Measurements from ENCODE around the gene MN1. TPM values are rescaled to one million over a fixed set of nuclear protein-coding genes. Genes with fewer than 3 reads are reported as not detected.

The MN1 gene
- total and polyA plus RNA-seq, 2 of the 4 experiments (the other 2 are of a cell fraction) = 0.36 to 1.3 TPM

DNA sequence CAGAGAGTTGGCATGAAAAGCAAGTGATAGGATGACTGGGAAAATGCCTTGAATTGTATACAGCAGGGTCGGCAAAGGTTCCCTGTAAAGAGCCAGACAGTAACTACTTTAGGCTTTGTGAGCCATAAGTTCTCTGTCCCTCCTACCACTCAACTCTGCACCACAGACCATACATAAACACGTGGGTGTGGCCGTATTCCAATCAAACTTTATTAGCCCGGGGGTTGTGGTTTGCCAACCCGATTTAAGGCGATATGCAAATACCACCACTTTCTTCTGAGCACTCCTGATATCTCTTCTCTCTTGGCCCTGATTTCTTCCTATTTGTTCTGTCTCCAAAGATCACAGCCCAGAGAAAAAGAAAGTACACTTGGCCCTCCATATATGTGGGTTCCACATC, 87.5 kb downstream of the MN1 start:
- intact Hi-C loops (cut with micrococcal nuclease) (no loop called here), dilution Hi-C loops (cut with HindIII; ENCODE audit: low sequenced_read_pairs, unreplicated experiment) (no loop called here), in situ Hi-C loops (cut with MboI; ENCODE audit: low sequenced_read_pairs) (no loop called here)
- no peak overlapping the region for H2BK120ac ChIP-seq (ENCODE audit: low read depth, low read length)
- H3K56ac ChIP-seq (ENCODE audit: extremely low read depth, insufficient read depth, low read length) = no peak overlapping the region
- no peak overlapping the region for H2BK20ac ChIP-seq (ENCODE audit: low read depth, low read length)
- no peak overlapping the region for H3K18ac ChIP-seq (ENCODE audit: low read depth, low read length)
- H2AFZ ChIP-seq (replicated peaks; ENCODE audit: low read length, poor library complexity) = no peak overlapping the region
- peaks cover 14% of the 10 kb centered on the region for H3K9me1 ChIP-seq (ENCODE audit: insufficient read depth, low read length)
- no peak overlapping the region for H3K27ac ChIP-seq (ENCODE audit: insufficient read depth, low read length)
- H3K4me1 ChIP-seq (ENCODE audit: control insufficient read depth, insufficient read depth, low read length) = peaks cover 7% of the 10 kb centered on the region
- no peak for ATAC-seq (ENCODE audit: low read depth)
- no peak for DNase-seq
- H2BK15ac ChIP-seq (ENCODE audit: low read depth, low read length) = no peak overlapping the region
- H3K14ac ChIP-seq (replicated peaks; ENCODE audit: low read depth, low read length) = no peak overlapping the region
- peaks cover 2% of the 10 kb centered on the region; the same call in 1 of the 2 replicates for H3K9me3 ChIP-seq (ENCODE audit: control insufficient read depth, insufficient read depth, low read length)
- no peak overlapping the region for H3K4me3 ChIP-seq (ENCODE audit: insufficient read depth, low read depth, low read length)
- H4K20me1 ChIP-seq (ENCODE audit: insufficient read depth, low read length) = no peaks in the 10 kb centered on the region
- no peak overlapping the region for H3K4ac ChIP-seq (ENCODE audit: low read depth, low read length)
- peaks cover 9% of the 10 kb centered on the region for H3K27me3 ChIP-seq (ENCODE audit: control insufficient read depth, insufficient read depth, low read length)
- H2AK9ac ChIP-seq (replicated peaks; ENCODE audit: low read depth, low read length, poor library complexity) = no peak overlapping the region
- H2BK5ac ChIP-seq (ENCODE audit: low read depth, low read length, poor library complexity, severe bottlenecking) = no peak overlapping the region
- WGBS, 2 experiments (ENCODE audit: extremely low coverage in 2 of 2, insufficient read length in 1 of 2) = 36% methylated on average over 3 of the region's 6 CpGs; no CpG with 5 or more reads in 1 of the 2 experiments
- no peak overlapping the region for H4K8ac ChIP-seq (ENCODE audit: low read depth in 2 of 2, low read length in 2 of 2)
- H2AK5ac ChIP-seq (ENCODE audit: low read depth, low read length) = no peak overlapping the region
- H3K4me2 ChIP-seq (ENCODE audit: low read depth, low read length) = no peak overlapping the region
- CTCF ChIA-PET = interaction anchor here (1.0 kb wide), 1 partner anchor 13 kb away, joined by 3 read pairs; no protein-coding TSS in a partner anchor
- H4K5ac ChIP-seq (ENCODE audit: low read depth, low read length) = no peak overlapping the region
- H3K9ac ChIP-seq (ENCODE audit: low read depth, low read length) = no peak overlapping the region
- no peaks in the 10 kb centered on the region for H3K36me3 ChIP-seq (ENCODE audit: control insufficient read depth, insufficient read depth, low read length)
- no peak overlapping the region for H3K23ac ChIP-seq (ENCODE audit: low read depth, low read length)
- POLR2A ChIA-PET (ENCODE audit: unreplicated experiment) = no interaction called here
- no peaks in the 10 kb centered on the region for H3K79me1 ChIP-seq (ENCODE audit: low read depth in 1 of 2, low read length in 2 of 2)
- no peak overlapping the region for H4K91ac ChIP-seq (ENCODE audit: insufficient read depth, low read depth, low read length)
- TF ChIP-seq NFE2L2 (IDR thresholded peaks at IDR 0.05; ENCODE audit: low read depth, low read length) = no peak
- TF ChIP-seq FOS (IDR thresholded peaks at IDR 0.05; ENCODE audit: low read depth, low read length) = no peak
- no peak for TF ChIP-seq RAD21 (IDR thresholded peaks at IDR 0.05; ENCODE audit: low read length)
- TF ChIP-seq, protein P1, sequence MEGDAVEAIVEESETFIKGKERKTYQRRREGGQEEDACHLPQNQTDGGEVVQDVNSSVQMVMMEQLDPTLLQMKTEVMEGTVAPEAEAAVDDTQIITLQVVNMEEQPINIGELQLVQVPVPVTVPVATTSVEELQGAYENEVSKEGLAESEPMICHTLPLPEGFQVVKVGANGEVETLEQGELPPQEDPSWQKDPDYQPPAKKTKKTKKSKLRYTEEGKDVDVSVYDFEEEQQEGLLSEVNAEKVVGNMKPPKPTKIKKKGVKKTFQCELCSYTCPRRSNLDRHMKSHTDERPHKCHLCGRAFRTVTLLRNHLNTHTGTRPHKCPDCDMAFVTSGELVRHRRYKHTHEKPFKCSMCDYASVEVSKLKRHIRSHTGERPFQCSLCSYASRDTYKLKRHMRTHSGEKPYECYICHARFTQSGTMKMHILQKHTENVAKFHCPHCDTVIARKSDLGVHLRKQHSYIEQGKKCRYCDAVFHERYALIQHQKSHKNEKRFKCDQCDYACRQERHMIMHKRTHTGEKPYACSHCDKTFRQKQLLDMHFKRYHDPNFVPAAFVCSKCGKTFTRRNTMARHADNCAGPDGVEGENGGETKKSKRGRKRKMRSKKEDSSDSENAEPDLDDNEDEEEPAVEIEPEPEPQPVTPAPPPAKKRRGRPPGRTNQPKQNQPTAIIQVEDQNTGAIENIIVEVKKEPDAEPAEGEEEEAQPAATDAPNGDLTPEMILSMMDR (conservative IDR thresholded peaks at IDR 0.05; ENCODE audit: low read depth, low read length) = no peak
- BruUV-seq (replicated peaks) = no TSS peak
